NOMO-1 (cell line): Measurements from ENCODE around the gene KCNMA1.
"Not testable (repeated sequence)": the region's sequence is repeated elsewhere in the genome, so short reads cannot be mapped to it uniquely, and the experiment has no call there.

ENCODE experiments used
- DNase-seq, 2 experiments: peaks; one replicate each; lab custom pipeline; 2025; ENCODE audit not compliant: unreplicated experiment in 2 of 2; lab: John Stamatoyannopoulos, UW

The KCNMA1 gene

DNA sequence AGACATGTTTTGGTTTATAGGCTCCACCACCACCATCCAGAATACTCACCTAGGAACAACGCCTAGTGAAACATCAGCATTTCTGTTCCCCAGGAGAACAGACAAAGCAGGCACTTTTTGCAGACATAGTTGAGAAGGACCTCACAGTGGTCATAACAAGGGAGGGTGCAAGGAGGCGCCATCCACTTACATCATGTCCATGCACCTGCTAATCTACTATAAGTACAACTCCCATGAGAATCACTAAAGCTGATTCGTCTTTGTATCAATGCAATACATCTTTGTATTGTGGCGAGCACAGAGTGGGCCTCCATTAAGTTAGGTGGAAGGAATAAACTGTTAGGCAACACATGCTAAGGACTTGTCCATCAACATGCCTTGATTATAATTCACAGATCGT, 207.1 kb downstream of the KCNMA1 start:
- DNase-seq: no peak

DNA sequence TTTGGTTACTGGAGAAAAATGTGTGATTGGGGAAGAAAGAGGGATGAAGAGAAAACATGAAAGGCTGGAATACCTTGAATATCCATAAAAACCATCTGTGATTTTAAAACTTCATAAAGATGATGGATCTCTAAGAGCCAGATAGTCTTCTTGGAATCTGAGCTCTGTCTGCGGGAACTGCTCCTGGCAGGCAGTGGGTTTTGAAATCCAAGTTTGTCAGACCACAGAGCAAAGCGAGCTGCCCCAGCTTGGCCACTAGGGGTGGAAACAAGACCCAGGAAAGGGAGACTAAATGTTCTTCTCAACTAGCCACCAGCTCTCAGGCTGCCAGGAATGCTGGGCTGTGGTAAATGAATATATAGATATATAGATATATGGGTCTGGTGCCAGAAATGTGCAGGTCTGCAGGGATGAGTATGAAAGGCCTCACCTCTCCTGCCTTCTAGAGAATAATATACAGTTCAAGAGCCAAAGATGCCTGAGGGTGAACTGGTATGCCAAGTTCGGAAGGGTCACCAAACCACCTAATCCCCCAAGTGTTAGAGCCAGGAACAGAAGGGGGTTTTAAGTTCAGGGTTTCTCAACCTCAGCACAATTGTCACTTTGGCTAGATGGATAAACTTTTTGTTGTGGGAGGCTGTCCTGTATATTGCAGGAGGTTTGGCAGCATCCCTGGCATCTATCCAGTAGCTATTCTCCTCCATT, 208.8 kb downstream of the KCNMA1 start:
- DNase-seq: no peak

DNA sequence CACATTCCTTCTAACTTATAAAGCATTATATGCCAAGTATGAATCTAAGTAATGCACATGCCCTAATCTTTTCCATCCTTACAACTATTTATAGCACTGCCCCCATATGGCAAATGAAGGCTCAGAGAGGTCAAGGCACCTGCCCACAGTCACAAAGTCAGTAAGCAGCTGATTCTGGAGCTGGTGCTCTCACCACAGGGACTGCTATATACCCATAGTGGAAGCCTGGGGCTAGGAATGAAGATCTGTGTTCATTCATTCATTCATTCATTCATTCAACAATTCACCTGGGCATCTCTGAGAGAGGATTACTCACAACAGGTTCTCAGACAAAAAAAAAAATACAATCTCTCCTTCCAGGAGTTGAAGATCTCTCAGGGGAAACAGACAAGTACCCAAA, 213.4 kb downstream of the KCNMA1 start:
- no peak for DNase-seq

DNA sequence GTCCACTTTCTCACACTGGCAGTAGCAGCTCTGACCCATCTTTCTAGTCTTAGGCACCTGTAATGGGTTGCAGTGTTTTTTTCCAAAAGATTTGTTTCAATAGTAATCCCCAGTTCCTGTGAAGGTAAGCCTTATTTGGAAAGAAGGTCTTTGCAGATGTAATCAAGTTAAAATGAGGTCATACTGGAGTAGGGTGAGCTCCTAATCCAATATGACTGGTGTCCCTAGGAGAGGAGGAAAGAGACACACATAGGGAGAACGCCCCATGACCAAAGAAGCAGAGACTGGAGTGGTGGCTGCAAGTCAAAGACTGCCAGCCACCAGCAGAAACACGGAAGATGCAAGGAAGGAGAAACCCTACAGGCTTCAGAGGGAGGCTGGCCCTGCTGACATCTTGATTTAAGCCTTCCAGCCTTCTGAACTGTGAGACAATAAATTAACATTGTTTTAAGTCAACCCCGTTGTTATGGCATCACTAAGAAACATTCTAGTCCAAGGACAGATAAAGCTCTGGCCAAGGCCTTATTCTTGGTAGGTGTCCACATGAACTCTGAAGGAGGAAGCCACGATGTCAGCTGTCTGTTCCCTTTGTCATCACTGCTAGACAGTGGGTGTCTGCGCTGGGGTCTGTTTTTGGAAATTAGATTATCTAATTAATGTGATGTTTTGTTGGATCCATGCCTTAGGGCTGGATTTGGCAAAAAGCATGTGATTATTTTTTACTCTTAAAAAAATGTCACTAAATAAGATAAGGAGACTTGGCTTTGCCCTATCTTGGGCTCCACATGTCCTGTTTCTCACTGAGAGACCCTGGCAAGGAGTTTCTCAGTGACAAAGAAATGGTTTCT, 214.9 kb downstream of the KCNMA1 start:
- no peak for DNase-seq

DNA sequence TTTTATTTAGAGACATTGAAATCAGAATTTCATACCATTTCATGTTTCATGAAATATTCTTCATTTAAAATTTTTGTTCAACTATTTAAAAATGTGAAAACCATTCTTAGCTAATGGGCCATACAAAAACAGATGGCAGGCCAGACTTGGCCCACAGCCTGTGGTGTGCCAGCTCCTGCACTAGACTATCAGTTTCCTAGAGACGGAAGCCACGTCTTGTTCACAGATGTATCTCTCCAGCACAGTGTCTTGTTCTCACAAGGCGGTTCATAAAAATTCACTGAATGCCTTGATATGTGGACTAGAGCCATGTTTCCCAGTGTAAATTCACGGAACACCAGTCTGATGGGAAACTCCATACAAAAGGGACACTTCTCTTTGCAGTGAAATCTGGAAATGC, 216.0 kb downstream of the KCNMA1 start:
- DNase-seq: no peak

DNA sequence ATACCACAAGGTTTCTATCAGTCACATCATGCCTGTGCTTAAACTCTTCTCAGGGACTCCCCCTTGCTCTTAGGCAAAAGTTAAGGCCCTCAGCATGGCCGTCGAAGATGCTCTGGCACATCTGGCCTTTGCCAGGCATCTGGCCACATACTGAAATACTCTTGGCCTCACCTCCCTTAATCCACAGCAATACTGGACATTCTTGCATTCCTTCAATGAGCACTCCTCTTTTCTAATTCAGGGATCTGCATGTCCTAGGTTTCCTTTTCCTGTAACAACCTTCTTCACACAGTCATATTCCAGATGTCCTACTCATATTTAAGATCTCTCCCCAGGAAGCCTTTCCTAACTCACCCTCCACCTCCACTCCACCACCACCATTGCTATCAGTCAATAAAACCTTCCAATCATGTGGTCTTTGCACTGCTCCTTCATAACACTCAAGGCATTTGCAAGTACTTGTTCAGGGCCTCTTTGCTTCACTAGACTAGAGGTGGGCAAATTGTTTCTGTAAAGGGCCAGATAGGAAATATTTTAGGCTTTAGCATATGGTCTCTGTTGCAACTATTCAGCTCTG, 216.6 kb downstream of the KCNMA1 start:
- no peak for DNase-seq

DNA sequence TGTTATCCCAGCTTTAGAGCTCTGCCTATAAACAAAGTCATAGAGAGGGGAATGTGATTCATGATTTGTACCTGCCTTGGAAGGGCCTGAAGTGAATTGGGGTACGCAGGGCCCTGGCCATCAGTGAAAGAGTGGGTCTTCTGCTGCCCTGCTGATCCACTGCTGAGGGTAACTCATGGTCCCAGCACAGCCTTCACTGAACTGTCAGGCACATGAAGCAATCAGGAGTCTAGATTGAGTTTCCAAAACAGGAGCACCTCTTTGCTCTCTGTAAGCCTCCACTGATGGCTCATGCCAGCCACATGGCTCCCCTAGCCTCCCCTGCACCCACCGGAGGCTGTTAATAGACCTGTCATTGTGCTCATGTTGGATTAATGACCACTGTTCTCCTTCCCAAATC, 217.6 kb downstream of the KCNMA1 start:
- no peak for DNase-seq

DNA sequence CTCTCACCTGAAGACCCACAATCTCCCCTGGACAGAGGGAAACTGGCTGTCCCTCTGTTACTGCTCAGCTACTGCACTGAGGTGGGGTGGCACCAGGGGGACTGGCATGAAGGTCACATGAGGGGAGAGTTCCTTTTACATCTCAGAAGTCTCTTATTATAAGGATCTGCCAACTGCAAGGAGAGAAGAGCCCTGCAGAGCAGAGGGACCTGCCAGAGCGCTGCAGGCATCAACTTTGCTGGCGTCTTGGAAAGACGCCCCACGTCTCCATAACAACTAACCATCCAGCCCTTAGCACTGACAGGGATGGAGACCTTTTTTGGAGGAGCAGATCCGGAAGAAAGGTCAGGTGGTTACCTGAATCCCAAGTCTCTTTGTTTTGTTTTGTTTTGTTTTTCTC, 218.6 kb downstream of the KCNMA1 start:
- no peak for DNase-seq

DNA sequence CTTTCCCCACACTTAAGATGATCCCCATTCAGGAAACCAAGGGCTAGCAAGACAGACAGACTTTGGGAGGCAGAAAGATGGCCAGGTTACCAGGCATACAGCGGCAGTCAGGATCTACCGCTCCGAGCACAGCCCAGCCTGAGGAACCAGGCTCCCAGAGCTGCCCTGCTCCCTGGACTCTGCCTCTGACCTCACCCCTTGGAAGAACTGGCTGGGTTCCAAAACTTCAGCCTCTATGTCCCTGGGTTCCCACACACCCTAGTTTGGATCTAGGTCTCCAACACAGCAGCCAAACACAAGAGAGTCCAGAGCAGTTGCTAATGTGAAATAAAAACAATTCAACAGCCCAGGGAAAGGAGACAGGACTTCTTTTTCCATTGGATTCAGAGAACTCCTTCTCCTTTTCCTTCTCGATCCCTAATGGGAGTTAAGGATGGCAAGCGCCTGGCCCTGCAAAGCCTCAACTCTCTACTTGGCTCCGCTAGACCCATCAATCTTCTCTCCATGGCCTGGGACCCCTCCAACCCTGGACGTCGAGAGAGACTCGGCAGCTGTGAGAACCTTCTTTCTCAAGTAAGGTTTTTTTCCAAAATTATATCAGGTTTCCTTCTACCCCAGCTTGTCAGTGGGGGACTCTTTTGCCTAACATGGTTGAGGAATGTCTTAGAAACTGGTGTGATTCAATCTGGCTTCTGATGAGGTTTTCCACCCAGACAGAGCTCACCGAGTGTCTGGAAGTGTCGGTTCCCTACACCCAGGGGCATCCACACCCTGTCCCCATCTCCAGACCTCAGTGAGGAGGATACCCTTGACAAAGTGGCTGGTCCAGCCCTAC, 219.6 kb downstream of the KCNMA1 start:
- DNase-seq: no peak

DNA sequence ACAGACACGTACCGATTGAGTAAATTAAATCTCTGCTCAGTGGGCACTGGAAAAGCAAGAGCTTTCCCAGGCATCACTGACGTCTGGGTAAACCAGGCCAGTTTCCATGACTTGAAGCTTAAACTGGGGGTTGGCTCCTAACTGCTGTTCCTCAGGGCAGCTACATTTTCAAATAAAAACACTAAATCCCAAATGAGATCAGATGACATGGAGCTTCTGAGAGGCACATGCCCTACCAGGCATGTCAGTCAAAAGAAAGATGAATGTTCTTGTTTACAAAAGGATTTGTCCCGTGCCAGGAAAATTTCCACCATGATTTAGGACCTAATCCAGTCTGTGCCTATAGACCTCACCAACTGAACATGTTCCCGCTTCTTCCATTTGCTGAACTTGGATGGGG, 220.2 kb downstream of the KCNMA1 start:
- no peak for DNase-seq

DNA sequence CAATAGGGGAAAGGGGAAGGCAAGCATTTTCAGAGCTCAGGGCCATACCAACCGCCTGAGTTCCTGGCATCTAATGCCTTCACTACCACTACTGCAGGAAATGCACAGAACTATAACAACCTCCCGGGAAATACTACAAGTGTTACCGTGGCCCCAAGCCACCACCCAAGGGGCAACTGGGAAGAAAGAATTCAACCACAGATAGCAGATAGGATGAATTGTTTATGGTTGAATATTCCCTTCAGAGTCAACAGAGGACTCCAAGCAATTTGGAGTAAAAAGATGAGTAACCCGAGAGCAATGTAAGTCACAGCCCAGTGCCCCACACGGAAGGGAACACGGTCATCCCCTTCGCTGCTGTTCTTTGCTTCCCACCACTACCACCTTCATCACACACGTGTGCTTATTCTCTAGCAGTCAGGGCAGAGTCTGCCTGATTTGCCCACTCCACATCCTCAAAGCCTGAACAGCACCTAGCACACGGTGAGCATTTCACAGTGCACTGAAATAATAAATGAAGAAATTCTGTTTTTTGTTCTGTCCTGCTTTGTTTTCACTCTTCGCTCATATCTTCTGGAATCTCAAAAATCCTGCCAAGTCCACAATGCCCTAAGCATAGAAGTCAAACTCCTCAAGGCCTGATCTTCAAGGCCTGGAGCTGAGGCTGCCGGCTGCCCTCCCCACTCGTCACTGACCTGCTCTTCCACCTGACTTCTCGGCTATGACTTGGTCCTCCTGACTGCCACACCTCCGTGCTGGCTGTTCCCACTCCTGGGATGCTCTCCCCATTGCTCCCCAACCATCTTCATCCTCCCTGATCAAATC, 221.1 kb downstream of the KCNMA1 start:
- no peak for DNase-seq

DNA sequence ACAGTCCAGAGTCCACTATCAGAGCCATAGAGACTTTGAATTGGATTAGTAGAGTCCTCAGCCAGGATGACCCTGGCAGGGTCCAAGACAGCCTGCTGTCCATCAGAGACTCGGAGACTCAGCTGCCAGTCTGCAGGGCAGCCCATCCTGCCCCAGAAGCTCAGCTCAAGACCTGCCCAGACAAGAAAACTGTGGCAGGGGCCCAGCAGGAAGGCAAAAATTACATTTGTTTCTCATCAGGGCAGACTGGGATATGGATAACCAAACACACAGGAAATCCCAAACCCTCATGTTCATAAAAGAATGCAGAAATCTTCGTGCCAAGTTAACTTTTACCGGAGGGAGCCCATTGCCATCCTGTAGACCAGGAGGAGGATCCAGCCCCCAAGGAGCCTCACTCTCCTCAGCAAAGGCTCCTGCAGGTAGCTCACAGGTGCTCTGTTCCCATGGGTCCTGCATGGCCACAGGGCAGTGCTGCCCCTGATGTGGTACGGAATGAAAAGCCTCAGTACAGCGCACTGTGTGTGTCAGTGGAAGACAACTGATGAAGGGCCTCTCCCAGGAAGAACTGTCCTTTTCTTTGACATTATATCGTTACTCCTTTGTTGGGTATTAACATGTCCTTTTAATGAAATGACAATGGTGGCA, 222.2 kb downstream of the KCNMA1 start:
- DNase-seq: no peak

DNA sequence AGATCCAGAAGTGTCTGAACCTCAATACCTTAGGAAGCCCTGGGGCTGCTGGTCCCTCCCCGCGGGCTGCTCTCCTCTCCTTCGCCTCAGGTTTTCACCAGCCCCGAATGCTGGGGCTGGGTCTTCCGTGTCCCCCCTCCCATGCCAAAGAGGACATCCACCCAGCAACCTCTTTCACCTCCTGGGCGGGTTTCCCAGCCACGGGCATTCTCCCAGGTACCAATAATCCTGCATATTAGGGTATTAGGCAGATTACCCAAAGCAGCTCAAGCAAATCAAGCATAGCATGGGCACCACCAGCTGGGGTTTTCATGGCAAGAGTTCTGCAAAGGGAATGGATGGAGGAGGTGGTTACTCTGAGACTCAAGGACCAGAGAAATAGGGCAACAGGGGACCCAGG, 224.4 kb downstream of the KCNMA1 start:
- DNase-seq: no peak

DNA sequence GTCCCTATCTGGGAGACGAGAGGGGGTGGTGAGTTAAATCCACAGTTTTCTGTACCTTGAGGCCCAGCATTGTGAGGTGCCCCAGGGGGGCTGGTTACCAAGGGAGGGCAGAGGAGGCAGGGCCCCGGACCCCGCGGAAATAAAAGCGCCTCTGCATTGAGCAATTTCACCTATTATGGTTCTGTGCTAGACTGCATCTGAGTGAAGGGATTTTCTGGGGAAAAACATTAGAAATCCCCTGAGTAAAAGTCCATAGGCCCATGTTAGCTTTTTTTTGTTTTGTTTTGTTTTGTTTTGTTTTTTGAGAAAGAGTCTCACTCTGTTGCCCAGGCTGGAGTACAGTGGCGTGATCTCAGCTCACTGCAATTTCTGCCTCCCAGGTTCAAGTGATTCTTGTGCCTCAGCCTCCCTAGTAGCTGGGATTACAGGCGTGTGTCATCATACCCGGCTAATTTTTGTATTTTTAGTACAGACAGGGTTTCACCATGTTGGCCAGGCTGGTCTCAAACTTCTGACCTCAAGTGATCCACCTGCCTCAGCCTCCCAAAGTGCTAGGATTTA, 225.0 kb downstream of the KCNMA1 start:
- not testable (repeated sequence) for DNase-seq

DNA sequence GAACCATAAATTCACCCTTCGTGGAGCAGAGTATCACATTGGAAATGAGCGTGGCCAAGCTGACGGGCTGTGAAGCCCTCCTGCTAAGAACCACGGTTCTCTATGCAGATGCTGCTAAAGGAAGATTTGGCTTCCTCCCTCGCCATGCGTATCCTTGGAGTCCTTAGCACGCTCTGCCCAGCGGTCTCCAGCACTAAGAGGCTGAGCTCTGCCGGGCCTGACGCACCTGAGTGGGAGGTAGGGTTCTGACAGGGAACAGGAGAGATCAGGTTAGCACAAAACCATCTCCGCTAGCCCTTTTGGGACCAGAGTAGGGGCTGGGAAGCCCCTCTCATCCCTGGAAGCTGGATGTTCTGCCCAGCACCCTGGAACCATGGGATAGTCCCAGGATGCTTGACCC, 225.8 kb downstream of the KCNMA1 start:
- no peak for DNase-seq

DNA sequence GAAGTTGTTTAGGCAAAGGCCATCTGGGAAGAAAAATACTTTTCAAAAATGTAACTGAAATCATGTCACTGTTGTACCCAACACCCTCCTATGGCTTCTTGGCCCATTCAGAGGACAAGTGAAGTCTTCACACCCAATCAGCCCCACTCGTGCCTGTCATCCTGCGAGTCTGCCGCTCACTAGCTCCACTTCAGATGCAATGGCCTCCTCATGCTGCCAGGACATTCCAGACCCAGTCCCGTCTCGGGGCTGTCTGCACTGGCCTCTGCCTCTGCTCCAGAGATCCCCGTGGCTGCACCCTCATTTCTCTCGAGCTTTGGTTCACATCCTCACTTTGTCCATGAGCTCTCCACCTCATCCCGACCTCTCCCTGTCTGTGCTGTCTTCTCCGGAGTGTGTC, 227.1 kb downstream of the KCNMA1 start:
- no peak for DNase-seq

DNA sequence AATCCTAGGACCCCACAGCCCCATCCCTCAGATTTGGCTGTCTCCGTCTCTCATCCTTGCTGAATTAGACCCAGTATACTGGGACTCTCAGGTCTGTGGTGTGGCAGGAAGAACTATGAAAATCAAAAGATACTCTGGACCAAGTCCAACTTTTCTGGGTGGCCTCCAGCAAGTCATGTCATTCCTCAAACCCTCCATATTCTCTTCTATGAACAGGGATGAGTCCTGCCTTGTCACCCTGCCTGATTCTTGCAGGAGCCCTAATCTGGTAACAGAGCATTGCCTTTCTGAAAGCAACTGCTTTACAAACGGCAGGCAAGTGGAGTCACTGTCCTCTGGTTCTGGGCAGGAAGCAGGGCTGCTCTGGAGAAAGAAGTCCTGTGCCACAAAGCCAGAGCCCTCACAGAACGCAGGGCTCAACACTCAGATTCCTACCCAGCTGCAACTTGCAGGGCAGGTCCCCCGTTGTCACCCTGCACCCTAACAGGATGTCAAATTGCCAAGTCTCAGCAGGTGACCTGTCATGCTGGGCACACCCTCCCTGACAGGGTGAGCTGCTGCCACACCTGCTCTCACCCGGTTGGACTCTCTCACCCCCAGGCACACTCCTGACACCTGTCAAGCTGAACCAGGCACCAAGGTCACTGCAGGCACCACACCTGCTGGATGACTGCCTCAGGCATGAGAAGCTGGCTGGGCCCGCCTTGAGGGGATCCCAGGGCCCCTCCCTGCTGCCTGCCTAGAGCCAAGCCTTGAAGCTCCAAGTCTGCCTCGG, 227.7 kb downstream of the KCNMA1 start:
- DNase-seq: no peak

DNA sequence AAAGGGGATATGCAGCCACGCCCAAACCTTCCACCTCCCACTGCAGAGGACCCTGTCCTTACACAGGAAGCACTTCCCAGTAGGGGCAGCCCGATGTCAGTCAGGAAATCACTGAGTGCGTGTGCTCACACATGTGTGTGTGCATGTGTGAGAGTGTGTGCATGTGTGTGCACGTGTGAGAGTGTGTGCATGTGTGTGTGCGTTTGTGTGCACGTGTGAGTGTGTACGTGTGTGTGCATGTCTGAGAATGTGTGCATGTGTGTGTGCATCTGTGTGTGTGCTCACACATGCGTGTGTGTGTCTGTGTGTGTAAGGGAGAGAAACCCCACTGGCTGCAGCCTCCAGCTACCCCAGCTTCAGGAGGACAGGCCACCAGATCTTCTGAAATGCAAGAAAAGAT, 229.3 kb downstream of the KCNMA1 start:
- no peak for DNase-seq
